ENCODE measurements around the gene KIF6. TPM values are rescaled to one million over a fixed set of nuclear protein-coding genes. Genes with fewer than 3 reads are reported as not detected.
A peak's percentile ranks its signal among the peaks of the same experiment; 100 is the strongest.

The KIF6 gene
- total and polyA plus RNA-seq, 8 donors = 0.19 to 1.0 (median 0.44) TPM

DNA sequence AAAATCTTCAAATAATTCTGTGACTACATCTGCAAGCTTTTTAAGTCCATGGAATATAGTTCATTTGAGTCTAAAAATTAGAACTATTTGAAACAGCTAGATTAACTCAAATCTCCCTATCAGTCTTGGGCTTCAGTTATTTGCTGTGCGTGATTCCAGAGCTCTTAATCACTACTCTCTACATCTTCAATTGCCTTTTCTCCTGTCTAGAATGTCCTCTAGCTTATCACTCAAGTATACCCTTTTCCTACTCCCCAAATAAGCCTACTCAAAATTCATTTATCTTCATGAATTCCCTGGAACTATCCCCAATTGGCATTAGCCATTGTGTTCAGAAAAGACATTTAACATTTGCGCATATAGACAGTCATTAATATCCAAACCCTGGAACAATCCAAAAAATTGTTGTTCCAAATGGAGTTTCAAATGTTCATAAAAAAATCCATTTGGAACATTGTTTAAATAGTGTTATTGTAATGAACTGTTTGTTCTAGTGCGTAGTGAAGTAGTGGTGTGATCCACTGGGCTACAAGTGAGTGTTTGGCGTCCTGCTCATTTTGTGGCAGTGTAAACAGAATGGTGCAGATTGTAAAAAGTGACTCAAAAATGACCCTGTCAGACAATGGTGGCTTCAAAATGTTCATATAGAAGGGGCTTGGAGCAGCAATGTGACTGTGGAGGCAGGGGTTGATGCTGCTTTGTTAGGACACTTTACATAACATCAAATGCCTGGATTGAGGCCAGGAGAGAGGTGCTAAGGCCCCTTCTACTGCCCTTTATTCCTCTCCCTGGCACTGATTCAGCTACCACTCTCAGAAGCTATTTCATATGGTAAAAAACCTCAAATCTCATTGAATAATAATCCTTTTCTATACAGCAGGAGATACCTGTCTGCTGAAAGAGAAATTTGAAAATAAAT is 122.3 kb downstream of the KIF6 start:
- intact Hi-C loops (cut with DNase I) = no loop called here
- ATAC-seq (peak in 1 of 4 donors; percentile 40), FAIRE-seq (no peak), DNase-seq (no peak)
- 75 to 78% methylated on average over 4 of the region's 4 CpGs for WGBS, 2 donors
- Histone ChIP-seq H3K4me3 (no peak overlapping the region), H3K27ac (no peak overlapping the region), H3K9me3 (no peaks in the 10 kb centered on the region), H3K36me3 (no peaks in the 10 kb centered on the region), H3K4me1 (no peaks in the 10 kb centered on the region), H3K27me3 (no peaks in the 10 kb centered on the region)
- TF ChIP-seq, protein P1, sequence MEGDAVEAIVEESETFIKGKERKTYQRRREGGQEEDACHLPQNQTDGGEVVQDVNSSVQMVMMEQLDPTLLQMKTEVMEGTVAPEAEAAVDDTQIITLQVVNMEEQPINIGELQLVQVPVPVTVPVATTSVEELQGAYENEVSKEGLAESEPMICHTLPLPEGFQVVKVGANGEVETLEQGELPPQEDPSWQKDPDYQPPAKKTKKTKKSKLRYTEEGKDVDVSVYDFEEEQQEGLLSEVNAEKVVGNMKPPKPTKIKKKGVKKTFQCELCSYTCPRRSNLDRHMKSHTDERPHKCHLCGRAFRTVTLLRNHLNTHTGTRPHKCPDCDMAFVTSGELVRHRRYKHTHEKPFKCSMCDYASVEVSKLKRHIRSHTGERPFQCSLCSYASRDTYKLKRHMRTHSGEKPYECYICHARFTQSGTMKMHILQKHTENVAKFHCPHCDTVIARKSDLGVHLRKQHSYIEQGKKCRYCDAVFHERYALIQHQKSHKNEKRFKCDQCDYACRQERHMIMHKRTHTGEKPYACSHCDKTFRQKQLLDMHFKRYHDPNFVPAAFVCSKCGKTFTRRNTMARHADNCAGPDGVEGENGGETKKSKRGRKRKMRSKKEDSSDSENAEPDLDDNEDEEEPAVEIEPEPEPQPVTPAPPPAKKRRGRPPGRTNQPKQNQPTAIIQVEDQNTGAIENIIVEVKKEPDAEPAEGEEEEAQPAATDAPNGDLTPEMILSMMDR (IDR thresholded peaks at IDR 0.05) = no peak

DNA sequence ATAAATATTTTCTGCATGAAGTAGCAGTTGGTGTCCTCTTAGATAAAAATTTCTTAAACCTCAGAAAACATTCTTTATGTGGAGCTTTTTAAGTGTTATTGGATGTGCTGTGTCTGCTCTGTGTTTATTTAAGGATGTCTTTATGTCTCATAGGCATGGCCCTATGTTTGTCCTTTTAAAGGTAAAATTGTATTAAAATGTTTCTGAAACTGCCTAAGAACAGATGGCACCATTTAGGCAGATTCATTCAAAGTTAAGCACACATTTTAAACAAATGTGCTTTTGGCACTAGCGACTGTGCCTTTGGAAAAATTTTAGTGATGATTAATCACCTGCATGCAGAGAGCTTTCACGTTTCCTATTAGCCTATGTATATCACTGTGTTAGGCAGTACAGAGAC is 125.2 kb downstream of the KIF6 start:
- FAIRE-seq (no peak), ATAC-seq (peak in 1 of 4 donors; percentile 32), DNase-seq (no peak)
- 46 to 52% methylated on average over 2 of the region's 2 CpGs for WGBS, 2 donors
- no peak overlapping the region for H3K4me3 ChIP-seq
- H3K27ac ChIP-seq = no peak overlapping the region
- H3K36me3 ChIP-seq = no peaks in the 10 kb centered on the region
- H3K27me3 ChIP-seq = no peaks in the 10 kb centered on the region
- intact Hi-C loops (cut with DNase I) = no loop called here
- TF ChIP-seq, protein P1 (IDR thresholded peaks at IDR 0.05) = no peak
- H3K9me3 ChIP-seq = no peaks in the 10 kb centered on the region
- no peaks in the 10 kb centered on the region for H3K4me1 ChIP-seq

DNA sequence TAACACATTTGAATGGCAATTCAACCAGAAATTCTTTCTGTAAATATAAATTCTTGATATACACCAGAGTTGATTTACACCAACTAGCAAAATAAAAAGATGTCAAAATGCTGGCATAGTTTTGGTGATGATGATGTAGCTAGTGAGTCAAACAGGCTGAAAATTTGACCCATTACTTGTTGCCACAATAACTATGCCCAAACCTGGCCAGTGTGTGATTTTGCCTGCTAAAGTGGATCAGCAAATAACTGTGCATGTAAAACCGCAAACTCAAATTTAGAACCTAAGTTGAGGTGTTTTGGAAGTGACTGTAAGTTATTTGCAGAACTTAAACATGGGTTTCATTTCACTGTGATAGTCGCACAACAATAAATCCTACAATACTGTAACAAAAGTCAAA is 125.9 kb downstream of the KIF6 start:
- WGBS, 2 donors = 94 to 99% methylated on average over 2 of the region's 2 CpGs
- intact Hi-C loops (cut with DNase I) = no loop called here
- no peaks in the 10 kb centered on the region for H3K27me3 ChIP-seq
- no peak overlapping the region for H3K4me3 ChIP-seq
- no peaks in the 10 kb centered on the region for H3K36me3 ChIP-seq
- DNase-seq = no peak
- no peak for FAIRE-seq
- no peak for ATAC-seq
- no peaks in the 10 kb centered on the region for H3K4me1 ChIP-seq
- TF ChIP-seq, protein P1 (IDR thresholded peaks at IDR 0.05) = no peak
- H3K27ac ChIP-seq = no peak overlapping the region
- no peaks in the 10 kb centered on the region for H3K9me3 ChIP-seq

DNA sequence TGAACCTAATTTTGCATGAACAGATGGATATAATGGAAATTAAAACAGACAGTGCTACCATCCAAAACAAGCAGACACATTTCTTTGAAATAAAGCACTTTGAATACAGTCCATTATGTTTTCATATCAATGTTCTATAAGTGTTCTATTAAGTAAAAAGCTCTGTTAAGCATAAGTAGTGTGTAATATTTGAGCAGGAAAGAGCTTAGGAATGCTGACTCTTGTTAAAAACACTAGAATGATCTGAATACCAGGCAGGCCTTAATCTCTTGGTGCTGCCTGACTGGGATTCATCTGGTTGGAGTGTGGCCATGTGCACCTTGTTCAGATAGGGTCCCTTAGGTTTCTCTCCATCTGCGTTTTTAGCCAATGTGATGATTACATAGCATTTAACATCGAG is 130.9 kb downstream of the KIF6 start:
- Histone ChIP-seq H3K4me3 (no peak overlapping the region), H3K27me3 (no peaks in the 10 kb centered on the region), H3K27ac (no peak overlapping the region), H3K9me3 (no peaks in the 10 kb centered on the region), H3K36me3 (no peaks in the 10 kb centered on the region), H3K4me1 (no peaks in the 10 kb centered on the region)
- DNase-seq = no peak
- intact Hi-C loops (cut with DNase I) = no loop called here
- ATAC-seq = no peak
- WGBS, 2 donors = 74 to 93% methylated on average over 2 of the region's 2 CpGs
- TF ChIP-seq, protein P1 (IDR thresholded peaks at IDR 0.05) = no peak
- FAIRE-seq = no peak

DNA sequence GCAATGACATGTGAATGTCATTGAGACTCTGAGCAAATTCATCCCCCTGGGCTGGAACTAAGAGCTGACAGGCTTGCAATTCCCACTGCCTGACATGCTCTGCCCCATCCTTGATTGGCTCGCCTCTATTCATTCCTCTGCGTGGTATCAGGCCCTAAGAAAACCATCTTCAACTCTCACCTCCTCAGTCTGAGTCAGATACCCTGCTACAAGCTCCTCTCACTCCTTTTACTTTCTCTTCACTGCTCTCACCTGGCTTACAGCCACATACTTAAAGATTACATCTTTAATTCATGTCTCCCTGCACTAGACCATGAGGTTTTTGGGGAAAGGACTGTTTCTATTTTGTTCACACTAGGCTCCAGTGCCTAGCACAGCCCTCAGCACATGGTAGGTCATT is 131.6 kb downstream of the KIF6 start:
- WGBS, 2 donors = 96 to 97% methylated on average over 2 of the region's 2 CpGs
- Histone ChIP-seq H3K4me3 (no peak overlapping the region), H3K9me3 (no peaks in the 10 kb centered on the region), H3K4me1 (no peaks in the 10 kb centered on the region), H3K27ac (no peak overlapping the region), H3K36me3 (no peaks in the 10 kb centered on the region), H3K27me3 (no peaks in the 10 kb centered on the region)
- TF ChIP-seq, protein P1 (IDR thresholded peaks at IDR 0.05) = no peak
- FAIRE-seq (no peak), DNase-seq (no peak), ATAC-seq (no peak)
- intact Hi-C loops (cut with DNase I) = no loop called here
